ENCODE measurements around the gene SCARB2.
A peak's percentile ranks its signal among the peaks of the same experiment; 100 is the strongest.

Gene SCARB2

GRCh38 chr4:76148142-76148865, 65.3 kb downstream of the SCARB2 start, which contains the start of gene NUP54:
Gene NUP54 (minus strand): TSS chr4:76148397. CDS start chr4:76148374, 23 bp downstream.
- DNase-seq (ENCODE audit: low read depth in 2 of 2), result peak; percentile 91 to 94

- peak; percentile 3 to 9 for DNase-seq (ENCODE audit: low read depth in 2 of 2)
Measured at GRCh38 chr4:76147454-76148141, 66.0 kb downstream of the SCARB2 start.

GRCh38 chr4:76144546-76144945, 69.1 kb downstream of the SCARB2 start:
- DNase-seq (ENCODE audit: low read depth in 2 of 2), result no peak

- DNase-seq (ENCODE audit: low read depth in 2 of 2), result no peak
Measured at GRCh38 chr4:76141241-76141640, 72.4 kb downstream of the SCARB2 start.

- DNase-seq (ENCODE audit: low read depth in 2 of 2), result no peak
Measured at GRCh38 chr4:76127754-76128153, 85.9 kb downstream of the SCARB2 start.

- DNase-seq (ENCODE audit: low read depth in 2 of 2), result no peak
Measured at GRCh38 chr4:76125816-76126215, 87.8 kb downstream of the SCARB2 start.

GRCh38 chr4:76120199-76120598, 93.4 kb downstream of the SCARB2 start:
- DNase-seq (ENCODE audit: low read depth in 2 of 2), result no peak

- DNase-seq (ENCODE audit: low read depth in 2 of 2), result no peak
Measured at GRCh38 chr4:76117536-76117935, 96.1 kb downstream of the SCARB2 start.

GRCh38 chr4:76116821-76117220, 96.8 kb downstream of the SCARB2 start:
- DNase-seq (ENCODE audit: low read depth in 2 of 2), result no peak

Measured in stimulated activated CD4-positive, alpha-beta T cell treated with anti-CD3 and anti-CD28 coated beads, Interleukin-1b, Interleukin-23, amount 100 ng/mL, for 4 hours (primary cell).